ENCODE results near the gene MLXIP.

- TF ChIP-seq POLR2A (IDR thresholded peaks at IDR 0.05; ENCODE audit: low read length) (no peak), GATA1 (IDR thresholded peaks at IDR 0.05; ENCODE audit: low read depth, low read length) (no peak)
Measured at GRCh38 chr12:122155705-122156104, 77.1 kb downstream of the MLXIP start.
